Fibroblast of skin of left quadriceps (primary cell): ENCODE results near the gene LENG9.
A peak's percentile ranks its signal among the peaks of the same experiment; 100 is the strongest.
"Not testable (repeated sequence)": the region's sequence is repeated elsewhere in the genome, so short reads cannot be mapped to it uniquely, and the experiment has no call there.

Source experiments
- DNase-seq, 2 experiments: peaks; one replicate each; pipeline ENCODE4 v3.0.0-alpha.2; 2013; ENCODE audit warnings: low read depth in 2 of 2

LENG9 gene

DNA sequence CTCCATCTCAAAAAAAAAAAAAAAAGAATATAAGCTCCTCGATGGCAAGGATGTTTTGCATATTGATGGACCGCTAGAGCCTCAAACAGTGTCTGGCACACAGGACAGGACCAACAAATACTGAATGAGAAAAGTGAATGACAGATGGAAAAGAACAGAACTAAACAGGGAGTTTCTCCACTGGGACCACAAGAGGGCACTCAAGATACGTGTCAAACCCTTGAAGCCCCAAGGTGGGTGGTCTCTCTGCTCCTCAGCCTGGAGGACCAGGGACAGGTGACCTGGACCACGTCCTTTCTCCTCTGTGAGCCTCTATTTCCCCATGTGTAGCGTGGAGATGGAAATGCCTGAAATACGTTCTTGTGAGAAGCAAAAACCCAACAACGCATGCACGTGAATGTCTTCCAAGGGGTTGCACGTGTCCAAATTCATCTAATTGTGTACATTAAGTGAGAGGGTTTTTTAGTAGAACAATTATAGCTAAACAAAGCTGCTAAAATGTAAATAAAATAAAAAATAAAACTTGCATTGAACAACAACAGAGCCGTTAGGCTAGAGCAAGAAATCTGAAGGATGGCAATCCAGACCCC is 15.2 kb upstream of the LENG9 start:
- peak; percentile 11 to 17 for DNase-seq

DNA sequence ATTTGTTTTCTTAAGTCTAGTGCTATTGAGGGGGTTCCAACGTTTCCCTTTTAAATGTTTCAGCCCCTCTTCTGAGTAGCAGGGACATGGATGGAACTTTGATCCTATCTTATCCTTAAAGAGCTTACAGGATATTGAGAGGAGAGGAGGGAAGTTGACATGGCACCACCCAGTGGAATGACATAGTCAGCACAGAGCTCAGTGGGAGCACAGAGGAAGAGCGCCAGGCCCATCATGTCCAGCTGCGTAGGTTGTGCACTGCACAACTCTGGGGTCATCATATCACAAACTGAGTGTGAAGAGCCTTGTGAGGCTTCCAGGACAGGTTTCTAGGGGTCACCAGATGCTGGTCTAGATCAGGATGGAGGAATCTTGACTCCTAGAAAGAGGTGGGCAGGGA is 14.1 kb upstream of the LENG9 start:
- DNase-seq: no peak

DNA sequence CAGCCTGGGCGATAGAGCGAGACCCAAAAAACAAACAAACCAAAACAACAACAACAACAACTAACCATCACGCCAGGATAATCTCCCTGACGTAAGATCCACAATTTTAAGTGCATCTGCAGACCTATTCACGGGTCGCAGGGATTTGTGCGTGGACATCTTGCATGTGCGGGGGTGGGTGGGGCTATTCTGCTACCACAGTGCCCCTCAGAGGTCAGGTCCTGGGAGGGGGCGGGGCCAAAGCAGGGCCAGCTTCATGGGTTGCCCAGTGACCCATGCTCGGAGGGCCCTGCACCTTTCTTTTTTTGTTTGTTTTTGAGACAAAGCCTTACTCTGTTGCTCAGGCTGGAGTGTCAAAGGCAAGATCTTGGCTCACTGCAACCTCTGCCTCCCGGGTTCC is 12.1 kb upstream of the LENG9 start:
- DNase-seq: no peak

DNA sequence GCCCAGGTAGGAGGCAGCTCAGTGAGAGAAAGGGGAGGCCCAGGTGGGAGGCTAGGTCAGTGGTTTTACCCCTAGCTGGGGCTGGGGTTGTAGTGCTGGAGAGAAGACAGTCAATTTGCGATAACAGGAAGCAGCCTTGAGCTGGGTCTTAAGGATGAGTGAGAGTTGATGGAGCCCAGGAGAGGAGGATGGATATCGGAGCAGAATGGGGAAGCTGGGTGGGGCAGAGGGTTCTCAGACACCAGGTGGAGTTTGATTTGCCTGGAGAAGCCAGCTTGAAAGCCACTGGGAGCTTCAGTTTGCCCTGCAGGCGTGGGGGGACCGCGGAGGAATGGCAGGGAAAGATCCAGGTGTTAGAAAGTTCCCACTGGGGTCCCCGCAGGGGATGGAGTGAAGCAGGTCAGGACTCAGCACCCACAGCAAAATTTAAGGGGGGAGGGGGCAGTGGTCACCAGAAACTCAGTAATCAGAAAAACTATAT is 10.4 kb upstream of the LENG9 start:
- DNase-seq: no peak

DNA sequence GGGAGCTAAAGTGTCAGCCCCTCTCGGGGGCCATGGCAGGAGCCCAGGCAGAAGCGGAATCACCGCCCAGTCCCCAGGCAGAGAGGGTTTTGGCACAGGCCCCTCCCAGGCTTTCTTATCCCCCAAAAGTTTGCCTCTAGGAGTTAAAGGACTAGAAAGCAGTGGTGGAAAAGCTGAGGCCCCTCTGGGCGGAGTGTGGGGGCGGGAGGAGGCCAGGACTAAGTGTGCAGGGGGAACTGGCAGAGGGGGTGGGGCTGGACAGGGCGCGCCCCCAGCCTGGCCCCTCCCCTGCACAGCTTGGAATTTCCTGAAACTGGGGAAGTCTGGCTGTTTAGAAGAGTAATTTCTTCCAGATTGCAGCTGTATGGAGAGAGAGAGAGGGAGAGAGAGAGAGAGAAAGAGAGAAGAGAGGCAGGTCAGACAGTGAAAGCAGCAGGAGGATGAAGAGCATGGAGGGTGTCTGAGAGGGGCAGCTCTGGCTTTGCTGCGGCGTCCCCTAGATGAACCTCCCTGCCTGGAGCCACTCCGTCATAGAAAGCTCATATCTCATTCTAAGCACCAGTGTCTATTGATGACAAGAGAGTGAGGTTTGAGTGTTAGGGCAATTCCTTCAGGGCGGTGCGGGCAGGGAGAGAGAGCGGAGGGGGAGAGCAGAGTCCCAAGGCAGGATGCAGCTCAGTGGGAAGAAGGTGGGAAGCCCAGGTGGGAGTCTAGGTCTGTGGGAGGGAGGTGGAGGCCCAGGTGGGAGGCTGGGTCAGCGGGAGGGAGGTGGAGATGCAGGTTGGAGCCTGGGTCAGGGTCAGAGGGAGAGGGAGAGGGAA is 9.7 kb upstream of the LENG9 start, which contains the start of gene CDC42EP5:
Gene CDC42EP5 (minus strand): TSS at position 226 of the 821 bp plus-strand sequence. CDS start 7,749 bp downstream, outside the sequence.
- DNase-seq: peak; percentile 89

DNA sequence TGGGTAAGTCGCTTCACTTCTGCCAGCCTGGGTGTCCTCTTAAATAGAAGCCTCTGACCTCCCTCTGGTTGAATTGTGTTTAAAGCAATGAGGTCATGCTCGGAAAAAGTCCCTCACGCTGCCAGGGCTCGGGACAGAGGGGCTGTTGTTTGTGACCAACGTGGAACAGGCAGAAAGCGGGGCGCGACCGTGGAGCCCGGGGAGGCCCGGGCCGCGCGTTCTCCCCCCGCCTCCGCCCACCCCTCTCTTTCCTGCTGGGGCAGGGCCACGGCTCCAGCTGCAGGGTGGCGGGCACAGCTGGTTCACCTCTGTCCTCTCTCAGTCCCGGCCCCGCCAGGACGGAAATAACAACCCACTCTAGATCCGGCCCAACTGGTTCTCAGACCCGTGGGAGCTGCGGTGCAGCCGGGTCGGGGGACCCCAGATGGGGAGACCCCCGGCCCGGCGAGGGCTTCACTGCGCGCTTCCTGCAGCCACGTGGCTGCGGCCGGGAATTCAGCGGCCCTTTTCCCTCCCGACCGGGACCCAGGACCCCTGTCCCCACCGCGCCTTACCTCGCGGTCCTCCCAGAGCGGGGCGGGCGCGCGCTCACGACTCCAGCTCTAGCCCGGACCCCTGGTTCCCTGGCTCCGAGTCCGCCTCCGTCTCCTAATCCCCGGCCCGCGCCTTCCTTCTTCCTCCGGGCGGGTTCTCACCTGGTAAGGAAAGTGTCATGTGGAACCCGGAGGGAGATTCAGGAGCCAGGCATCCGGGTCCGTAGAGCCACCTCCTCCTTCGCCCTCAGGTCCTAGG is 7.6 kb upstream of the LENG9 start:
- no peak for DNase-seq

DNA sequence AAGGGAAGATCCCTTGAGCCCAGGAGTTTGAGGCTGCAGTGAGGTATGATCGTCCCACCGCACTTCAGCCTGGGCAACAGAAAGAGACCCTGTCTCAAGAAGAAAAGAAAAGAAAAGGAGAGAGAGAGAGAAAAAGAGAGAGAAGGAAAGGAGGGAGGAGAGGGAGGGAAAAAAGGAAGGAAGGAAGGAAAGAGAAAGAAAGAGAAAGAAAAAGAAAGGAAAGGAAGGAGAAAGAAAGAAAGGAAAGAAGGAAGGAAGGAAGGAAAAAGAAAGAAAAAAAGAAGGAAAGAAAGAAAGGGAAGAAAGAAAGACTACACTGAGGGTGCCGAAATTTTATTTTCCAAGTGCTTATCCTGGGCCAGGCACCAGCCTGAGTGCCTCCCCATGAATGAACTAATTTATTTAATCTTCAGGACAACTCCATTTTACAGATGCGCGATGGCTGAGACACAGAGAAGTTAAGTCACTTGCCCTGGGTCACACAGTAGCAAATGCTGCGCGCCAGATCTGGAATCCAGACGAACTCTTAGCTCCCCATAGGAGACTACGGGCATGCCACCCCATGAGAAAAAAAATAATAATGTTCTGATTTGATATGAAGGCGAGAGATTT is 6.8 kb upstream of the LENG9 start:
- DNase-seq: no peak

DNA sequence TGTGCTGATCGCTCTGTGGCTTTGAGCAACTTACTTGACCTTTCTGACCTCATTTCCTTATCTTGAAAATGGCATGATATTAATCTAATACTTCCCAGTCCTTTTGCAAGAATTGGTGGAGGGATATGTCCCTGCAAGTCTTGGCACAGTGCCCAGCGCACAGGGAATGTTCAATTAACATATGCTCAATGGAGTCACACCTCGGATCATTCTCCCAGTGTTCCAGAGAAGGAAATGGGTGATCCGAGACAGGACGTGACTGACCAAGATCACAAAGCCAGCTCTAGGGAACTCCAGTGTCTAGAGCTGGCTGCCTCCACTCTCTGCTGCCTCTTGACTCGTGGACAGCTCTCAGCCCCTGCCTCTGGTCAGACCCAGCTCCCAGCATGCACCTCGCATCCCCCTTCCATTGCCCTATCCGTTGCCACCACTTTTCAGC is 5.9 kb upstream of the LENG9 start:
- no peak for DNase-seq

DNA sequence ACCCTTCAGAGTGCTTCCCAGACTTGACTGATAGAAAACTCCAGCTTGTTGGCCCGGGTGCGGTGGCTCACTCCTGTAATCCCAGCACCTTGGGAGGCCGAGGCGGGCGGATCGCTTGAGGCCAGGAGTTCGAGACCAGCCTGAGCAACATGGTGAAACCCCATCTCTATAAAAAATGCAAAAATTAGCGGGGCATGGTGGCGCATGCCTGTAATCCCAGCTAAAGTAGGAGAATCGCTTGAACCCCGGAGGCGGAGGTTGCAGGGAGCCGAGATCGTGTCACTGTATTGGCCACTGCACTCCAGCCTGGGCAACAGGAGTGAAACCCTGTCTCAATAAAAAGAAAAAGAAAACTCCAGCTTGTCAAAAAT is 2.5 kb upstream of the LENG9 start:
- DNase-seq: not testable (repeated sequence)

DNA sequence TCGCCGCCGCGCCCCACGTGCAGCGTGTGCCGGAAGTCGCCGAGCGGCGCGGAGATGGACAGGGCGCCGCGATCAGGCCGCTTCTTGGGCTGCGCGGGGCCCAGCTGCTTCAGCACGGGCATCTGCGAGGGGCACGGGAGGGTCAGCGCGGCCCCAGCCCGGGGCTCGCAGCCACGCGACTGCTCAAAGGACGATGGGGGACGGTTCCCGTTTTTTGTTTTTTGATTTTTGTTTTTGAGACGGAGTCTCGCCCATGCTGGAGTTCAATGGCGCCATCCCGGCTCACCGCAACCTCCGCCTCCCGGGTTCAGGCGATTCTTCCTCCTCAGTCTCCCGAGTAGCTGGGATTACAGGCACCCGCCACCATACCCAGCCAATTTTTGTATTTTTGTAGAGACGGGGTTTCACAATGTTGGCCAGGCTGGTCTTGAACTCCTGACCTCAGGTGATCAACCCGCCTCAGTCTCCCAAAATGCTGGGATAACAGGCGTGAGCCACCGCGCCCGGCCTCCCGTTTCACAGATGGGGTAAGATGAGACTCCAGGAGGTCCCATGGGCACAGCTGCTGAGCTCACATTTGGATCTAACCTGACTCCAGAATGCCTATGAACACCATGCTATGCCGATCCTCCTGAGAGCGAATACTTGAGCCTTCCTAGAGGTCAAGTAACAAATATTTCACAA is 2.0 kb upstream of the LENG9 start:
- DNase-seq: no peak

DNA sequence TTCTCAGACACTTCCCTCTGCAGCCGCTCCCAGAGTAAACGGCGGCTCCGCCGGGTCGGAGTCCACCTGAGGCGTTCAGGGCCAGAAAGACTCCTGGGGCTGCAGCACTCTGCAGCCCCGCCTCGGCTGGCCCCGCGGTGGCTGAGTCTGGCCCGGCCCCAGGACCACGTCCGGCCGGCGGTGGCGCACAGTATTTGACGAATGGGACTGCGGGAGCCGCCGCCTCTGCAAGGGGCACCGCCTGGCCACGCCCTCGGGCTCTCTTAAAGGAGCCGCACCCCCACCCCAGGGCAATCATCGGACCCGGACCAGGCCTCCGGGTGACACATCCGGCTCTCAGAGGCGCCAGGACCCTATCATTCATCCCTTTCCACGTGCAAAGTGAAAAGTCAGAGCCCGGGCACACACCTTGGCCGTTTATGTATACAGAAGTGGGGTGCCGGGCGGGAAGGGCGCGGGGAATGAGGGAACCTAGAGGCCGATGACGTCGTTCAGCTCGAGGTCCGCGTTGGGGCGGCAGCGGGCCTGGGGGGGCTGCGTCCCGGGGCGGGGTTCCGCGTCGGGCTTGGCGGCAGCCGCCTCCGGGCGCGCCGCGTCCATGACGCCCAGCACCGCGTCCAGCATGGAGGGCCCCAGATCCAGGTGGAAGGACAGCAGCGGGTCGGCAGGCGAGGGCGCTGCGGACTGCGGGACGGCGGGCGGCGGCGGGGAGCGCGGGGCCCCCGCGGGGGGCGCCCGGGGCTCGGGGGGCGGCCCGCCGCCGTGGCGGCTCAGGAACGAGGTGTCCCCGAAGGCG is 1.2 kb upstream of the LENG9 start:
- peak in 1 of 2 experiments; percentile 49 for DNase-seq

DNA sequence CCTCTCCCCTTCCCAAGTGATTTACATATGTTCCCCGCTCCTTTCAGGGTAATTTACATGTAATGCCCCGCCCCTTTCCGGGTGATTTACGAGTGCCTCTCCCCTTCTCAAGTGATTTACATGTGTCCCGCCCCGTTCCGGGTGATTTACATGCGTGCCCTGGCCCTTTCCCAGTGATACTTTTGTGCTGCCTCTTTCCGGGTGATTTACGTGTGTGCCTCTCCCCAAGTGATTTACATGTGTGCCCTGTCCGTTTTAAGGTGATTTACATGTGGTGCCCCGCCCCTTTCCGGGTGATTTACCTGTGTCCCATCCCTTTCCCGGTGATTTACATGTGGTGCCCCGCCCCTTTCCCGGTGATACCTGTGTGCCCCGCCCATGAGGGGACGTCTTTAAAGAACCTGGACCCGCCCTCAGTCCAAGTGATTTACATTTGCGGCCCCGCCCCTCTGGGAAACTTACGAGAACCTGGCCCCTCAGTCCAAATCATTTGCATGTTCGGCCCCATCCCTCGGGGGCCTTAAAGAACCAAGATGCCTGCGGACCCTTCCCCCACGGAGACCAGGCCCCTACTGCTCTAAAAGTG is 559 bp upstream of the LENG9 start:
- peak; percentile 48 to 51 for DNase-seq

DNA sequence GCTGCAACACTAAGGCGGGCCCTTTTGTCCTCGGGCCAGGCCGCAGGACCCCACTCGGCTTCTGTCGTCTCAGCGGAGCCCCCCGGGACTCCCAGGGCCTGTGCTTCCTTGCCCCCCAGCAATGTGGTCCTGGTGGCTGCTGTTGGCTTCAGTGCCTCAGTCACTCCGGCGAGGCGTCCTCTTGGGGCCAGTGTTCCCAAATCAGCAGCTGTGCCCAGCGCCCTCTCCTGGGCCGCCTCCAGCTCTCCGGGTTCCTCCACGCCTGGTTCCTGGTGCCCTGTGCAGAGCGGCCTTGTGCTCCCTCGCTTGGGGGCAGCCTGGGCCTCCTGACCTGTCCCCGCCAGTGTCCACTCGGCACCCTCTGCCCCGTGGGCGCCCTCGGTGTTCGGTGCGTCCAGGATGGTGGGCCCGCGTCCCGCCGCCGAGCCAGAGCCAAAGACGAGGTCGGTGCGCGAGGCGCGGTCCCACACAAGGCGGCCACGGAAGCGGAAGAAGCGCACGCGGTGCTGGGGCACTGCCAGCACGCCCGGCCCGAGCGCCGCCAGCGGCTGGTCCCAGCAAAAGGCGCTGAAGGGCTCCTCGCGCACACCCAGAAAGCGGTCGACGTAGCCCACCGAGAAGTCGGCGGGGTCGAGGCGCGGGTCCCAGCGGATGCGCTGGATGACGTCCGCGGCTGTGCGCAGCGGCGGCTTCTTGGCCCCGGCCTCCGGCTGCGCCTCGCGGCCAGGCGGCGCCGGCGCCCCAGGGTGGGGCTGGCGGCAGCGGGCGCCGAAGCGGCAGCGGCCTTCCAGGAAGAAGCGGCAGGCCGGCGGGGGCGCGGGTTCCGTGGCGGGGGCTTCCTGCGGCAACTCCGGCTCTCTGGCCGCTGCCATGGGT is 685 bp downstream of the LENG9 start:
- DNase-seq: peak; percentile 49 to 53

DNA sequence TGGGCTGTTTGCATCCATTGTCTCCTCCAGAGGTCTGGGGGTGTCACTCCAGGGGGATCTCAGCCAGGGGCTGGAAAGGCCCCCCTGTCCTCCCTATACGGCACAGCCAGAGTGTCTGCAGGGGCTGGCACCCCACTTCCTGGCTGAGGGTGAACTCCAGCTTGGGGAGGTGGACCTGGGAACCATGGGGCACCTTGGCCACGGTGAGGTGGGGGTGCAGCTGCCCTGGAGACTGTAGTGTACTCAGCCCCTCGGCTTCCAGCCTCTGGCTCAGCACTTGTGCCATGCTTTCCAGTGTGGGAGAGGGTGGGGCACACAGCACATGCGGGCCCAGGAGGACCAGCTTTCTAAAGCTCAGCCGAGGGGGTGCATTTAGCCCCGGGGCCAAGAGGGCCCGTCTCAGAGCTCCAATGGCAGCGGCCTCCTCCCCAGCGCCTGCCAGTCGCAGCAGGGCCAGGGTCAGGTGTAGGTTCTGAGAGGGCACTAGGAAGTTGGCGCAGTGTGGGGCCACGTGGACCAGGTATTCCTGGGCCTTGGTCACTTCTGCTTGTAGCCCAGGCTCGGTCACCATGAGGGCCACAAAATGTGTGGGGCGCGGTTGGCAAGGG is 1.4 kb downstream of the LENG9 start:
- DNase-seq: no peak

DNA sequence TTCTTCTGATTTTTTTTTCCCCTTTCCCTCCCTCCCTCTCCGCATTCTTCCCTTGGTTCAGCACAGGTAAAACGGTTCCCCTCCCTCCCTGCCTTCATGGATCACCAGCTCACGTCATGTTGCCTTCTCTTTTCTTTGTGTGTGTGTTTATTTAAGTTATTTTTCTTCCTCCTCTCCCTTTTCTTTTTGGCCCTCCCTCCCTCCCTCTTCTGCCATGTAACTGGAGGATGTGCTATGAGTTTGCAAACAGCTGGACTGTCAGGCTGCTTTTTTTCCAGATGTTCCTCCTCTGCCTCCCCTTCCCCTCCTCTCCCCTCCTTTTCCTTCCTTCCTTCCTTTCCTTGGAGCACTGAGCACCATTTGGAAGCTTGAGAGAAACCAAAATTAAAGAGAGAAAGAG is 2.0 kb downstream of the LENG9 start:
- no peak for DNase-seq

DNA sequence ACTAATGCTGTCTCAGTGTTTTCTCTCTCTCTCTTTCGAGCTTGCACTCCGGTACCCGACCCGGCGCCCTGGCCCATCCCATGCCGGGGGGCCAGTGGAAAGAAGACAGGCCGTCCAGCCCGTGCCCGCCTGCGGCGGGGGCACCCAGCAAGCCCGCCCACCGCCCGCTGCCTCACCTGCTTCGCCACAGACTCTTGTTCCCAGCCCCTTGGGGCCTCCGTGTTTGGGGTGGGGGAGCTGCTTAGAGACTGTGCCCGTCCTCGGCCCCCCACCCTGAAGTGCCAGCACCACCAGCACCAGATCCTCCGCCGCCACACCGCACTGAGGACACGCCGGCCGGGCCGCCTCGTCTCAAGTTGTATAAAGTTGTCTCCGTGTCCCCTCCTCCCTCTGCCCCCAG is 2.4 kb downstream of the LENG9 start:
- no peak for DNase-seq

DNA sequence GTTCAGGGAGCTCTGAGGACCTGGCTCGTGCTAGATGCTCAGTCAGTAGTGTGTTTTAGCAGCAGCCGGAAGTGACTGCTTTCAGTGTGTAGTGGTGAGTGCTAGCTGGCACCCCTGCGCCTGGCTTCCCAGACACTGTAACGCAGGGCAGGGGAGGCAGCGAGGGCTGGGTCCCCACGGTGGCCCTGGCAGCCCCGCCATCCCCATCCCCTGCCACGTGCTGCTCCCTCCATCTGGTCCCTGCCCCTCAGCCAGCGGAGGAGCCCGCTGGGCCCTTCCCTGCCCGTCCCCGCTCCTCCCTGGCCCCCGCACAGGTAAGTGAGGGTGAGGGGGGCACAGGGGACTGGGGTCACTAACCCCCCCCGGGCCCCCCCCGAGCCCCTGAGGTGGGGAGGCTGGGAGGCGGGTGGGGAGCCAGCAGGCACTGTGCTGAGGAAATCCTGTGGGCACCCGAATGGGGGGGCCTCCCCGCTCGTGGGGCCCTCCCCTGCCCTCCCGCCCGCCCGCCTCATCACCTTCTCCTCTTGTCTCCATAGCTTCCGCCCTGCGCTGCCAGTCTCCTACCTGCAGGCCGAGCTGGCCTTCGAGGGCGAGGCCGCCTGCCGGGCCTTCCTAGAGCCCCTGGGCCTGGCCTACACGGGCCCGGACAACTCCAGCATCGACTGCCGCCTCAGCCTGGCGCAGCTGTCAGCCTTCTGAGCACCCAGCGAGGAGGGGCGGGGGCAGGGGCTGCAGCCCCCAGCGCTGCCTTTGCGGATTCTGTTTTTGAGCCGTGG is 3.2 kb downstream of the LENG9 start:
- DNase-seq: no peak
